Thyroid gland (tissue), 4 donors: ENCODE measurements around the gene GALNT13. TPM values are rescaled to one million over a fixed set of nuclear protein-coding genes. Genes with fewer than 3 reads are reported as not detected.

Source experiments
- DNase-seq, 2 donors: peaks; one replicate each; pipeline ENCODE4 v3.0.0-alpha.2; 2019
- H3K27ac ChIP-seq, 3 donors: fragments of 200-600 bp; sonication (generic); 1 replicate in 2 of 3; 2 replicates in 1 of 3; pipeline ENCODE4 v1.5.1; 2016 to 2019; ENCODE audit warnings: mild to moderate bottlenecking in 1 of 3, moderate library complexity in 1 of 3
- H3K27me3 ChIP-seq: fragments of 200-600 bp; sonication (generic); one replicate; pipeline ENCODE4 v1.5.1; 2019
- H3K36me3 ChIP-seq, 2 donors: fragments of 200-600 bp; sonication (generic); one replicate each; pipeline ENCODE4 v1.5.1; 2016 to 2019
- H3K4me1 ChIP-seq, 2 donors: fragments of 200-600 bp; sonication (generic); one replicate each; pipeline ENCODE4 v1.5.1; 2017 to 2019
- H3K4me3 ChIP-seq, 3 donors: fragments of 200-600 bp; sonication (generic); replicated peaks in 1 of 3; 1 replicate in 2 of 3; 2 replicates in 1 of 3; pipeline ENCODE4 v1.5.1; 2016; ENCODE audit warnings: mild to moderate bottlenecking in 1 of 3
- H3K9me3 ChIP-seq: fragments of 200-600 bp; sonication (generic); one replicate; pipeline ENCODE4 v1.5.1; 2017
- POLR2A ChIP-seq, 2 donors: fragments of 450-650 bp; IDR thresholded peaks; one replicate each; pipeline ENCODE4 v1.6.1; 2017; ENCODE audit warnings: antibody characterized with exemption in 2 of 2, mild to moderate bottlenecking in 2 of 2, moderate library complexity in 1 of 2
- WGBS, 2 donors: methylation state at CpG; one replicate each; pipeline ENCODE4 v1.1.5; 2017; 5-methylcytosine and 5-hydroxymethylcytosine counted together
- intact Hi-C: fragments of 100-400 bp; cut with DNase I; formaldehyde crosslinking; loops from one replicate; pipeline ENCODE4 v1.15.1; 2023
- total RNA-seq, 4 donors: library from RNA; depleted of rRNA; stranded (reverse); fragments of >200 nt; gene quantifications; one replicate each; pipeline ENCODE4 v1.2.3, GENCODE V29; 2016
- TF ChIP-seq, protein P1 (sequence below), 6 experiments: fragments of 200-600 bp in 3 of 6; fragments of 450-650 bp in 3 of 6; sonication (generic) in 3 of 6; IDR thresholded peaks; one replicate each; pipeline ENCODE4 v1.5.1; 2016 to 2019; ENCODE audit warnings: antibody characterized with exemption in 6 of 6, mild to moderate bottlenecking in 2 of 6, inconsistent platforms in 1 of 6, moderate library complexity in 1 of 6

The GALNT13 gene
- total RNA-seq, 4 donors from 2014 or later: 0.13 to 2.3 TPM; not detected in 2

DNA sequence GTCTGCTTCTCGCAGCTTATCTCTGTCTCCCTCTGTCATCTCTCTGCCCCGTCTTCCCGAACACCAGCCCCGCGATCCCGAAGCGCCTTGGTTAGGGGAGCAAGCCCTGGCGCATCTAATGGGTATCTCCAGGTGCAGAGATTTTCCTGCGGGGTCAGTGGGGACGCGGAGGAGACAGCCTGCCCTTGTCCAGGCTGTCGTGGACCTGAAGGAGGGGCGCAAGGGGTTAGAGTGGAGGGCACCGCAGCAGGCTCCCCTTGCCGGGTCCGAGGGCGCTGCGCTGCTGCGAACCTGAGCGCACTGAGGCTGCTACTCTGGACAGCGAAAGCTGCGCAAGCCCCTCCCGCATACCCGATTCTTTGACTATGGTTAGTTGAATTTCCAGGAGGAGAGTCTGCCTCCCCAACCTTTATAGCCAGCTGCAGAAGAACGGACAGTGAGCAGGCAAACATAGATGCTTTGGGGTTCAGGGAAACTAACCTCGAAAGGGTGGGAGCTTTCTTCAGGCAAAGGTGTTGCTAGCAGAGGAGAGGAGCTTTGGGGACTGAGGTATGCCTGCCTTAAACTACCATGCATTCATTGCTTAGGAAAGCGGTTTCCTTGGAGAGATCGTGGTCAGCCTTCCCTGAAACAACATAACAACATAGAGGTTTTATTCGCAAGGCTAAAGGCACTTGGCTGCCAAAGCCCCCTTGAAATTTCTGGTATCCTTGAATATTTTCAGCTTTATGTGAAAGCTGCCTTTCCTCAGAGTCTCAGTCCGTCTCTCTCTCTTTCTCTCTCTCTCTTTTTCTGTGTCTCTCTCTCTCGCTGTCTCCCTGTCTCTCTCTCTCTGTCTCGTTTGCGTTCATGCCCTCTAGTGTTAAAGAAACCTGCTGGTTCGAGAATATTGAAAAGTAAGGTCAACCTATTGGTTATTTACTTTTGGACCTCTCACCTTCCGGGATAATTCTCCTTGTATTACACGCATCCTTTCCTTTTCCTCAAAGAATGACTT is 1.6 kb downstream of the GALNT13 start:
- intact Hi-C loops: no loop called here
- 6 to 7% methylated on average over 23 to 36 of the region's 36 CpGs for WGBS, 2 donors
- no peaks in the 10 kb centered on the region for H3K9me3 ChIP-seq
- H3K4me1 ChIP-seq: no peaks in the 10 kb centered on the region
- no peaks in the 10 kb centered on the region for H3K27me3 ChIP-seq
- TF ChIP-seq, protein P1, sequence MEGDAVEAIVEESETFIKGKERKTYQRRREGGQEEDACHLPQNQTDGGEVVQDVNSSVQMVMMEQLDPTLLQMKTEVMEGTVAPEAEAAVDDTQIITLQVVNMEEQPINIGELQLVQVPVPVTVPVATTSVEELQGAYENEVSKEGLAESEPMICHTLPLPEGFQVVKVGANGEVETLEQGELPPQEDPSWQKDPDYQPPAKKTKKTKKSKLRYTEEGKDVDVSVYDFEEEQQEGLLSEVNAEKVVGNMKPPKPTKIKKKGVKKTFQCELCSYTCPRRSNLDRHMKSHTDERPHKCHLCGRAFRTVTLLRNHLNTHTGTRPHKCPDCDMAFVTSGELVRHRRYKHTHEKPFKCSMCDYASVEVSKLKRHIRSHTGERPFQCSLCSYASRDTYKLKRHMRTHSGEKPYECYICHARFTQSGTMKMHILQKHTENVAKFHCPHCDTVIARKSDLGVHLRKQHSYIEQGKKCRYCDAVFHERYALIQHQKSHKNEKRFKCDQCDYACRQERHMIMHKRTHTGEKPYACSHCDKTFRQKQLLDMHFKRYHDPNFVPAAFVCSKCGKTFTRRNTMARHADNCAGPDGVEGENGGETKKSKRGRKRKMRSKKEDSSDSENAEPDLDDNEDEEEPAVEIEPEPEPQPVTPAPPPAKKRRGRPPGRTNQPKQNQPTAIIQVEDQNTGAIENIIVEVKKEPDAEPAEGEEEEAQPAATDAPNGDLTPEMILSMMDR (IDR thresholded peaks at IDR 0.05): no peak
- no peak for TF ChIP-seq POLR2A (IDR thresholded peaks at IDR 0.05)
- H3K36me3 ChIP-seq: no peaks in the 10 kb centered on the region
- no peak for DNase-seq
- H3K4me3 ChIP-seq: no peak overlapping the region
- H3K27ac ChIP-seq: no peak overlapping the region

DNA sequence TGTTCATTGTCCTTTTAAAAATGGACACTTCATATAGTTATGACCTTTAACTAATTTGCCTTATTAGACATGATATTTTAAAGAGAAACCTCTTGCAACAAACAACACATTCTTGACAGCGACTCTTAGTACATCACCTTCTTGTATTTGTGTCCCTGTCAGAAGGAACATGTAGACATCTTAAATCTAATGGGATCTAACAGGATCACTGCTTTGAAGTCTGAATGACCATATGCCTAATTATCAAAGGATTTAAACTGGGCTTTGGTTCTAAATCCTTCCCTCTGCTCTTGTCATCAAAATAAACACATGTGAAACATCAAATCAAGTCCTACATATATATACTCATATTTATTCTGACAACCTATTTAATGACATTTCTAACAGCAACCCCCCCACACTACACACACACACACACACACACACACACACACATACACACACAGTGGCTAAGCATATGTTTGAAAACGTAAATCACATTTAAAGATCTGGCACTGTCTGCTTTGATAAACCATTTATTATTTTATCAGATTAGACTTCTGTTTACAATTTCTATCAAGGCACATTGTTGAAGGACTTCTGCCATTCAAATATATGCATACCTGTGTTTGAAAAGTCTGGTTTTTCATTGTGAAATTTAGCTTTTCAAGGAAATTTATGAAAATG is 4.2 kb downstream of the GALNT13 start:
- no peaks in the 10 kb centered on the region for H3K9me3 ChIP-seq

DNA sequence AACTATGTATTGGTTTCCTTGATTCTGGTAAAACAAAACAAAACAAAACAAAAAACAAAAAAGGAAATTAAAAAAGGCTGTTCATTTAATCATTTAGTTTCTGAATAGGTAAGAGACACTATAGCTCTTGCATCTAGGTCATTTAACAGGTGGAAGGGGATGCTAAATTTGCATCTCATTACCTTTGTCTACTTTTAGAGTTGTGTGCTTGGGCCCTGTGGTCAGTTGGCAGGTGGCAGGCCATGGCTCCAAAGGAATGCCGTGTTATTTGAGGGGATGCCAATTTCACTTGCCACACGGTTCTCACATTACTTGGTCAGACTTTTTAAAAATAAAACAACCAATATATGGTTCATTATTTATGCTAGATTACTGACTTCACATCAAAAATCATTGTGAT is 9.2 kb downstream of the GALNT13 start:
- 79 to 81% methylated on average over 2 of the region's 2 CpGs for WGBS, 2 donors
- DNase-seq: no peak
- TF ChIP-seq, protein P1 (IDR thresholded peaks at IDR 0.05): no peak
- no peak for TF ChIP-seq POLR2A (IDR thresholded peaks at IDR 0.05)
- Histone ChIP-seq H3K9me3 (no peaks in the 10 kb centered on the region), H3K27me3 (no peaks in the 10 kb centered on the region), H3K27ac (no peak overlapping the region), H3K4me3 (no peak overlapping the region), H3K4me1 (no peaks in the 10 kb centered on the region), H3K36me3 (no peaks in the 10 kb centered on the region)
- intact Hi-C loops: no loop called here

More for the DNA sequence above, 4.2 kb downstream of the GALNT13 start:
- WGBS, 2 donors: 85 to 86% methylated on average over 2 of the region's 2 CpGs
- TF ChIP-seq, protein P1 (IDR thresholded peaks at IDR 0.05): no peak
- no peak for TF ChIP-seq POLR2A (IDR thresholded peaks at IDR 0.05)
- Histone ChIP-seq H3K4me1 (no peaks in the 10 kb centered on the region), H3K27me3 (no peaks in the 10 kb centered on the region), H3K27ac (no peak overlapping the region), H3K4me3 (no peak overlapping the region), H3K36me3 (no peaks in the 10 kb centered on the region)
- DNase-seq: no peak
- intact Hi-C loops: no loop called here

DNA sequence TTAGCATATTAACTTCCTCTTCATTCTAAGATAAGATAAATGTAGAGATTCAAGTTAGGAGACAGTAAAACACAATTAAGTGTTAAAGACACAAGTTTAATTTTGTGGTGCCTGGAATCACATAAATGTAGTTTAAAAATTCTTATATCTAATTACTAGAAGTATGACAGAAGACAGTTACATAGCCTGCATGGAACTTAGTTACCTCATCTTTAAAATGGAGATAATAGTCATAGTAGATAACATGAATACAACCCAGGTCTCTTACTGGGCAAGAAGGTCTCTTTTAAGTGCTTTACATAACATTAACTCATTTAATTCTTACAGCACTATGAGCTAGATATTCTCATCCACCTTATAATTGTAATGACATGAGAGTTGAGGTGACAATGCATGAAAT is 15.1 kb downstream of the GALNT13 start:
- Histone ChIP-seq H3K4me1 (no peaks in the 10 kb centered on the region), H3K4me3 (no peak overlapping the region), H3K27me3 (no peaks in the 10 kb centered on the region), H3K27ac (no peak overlapping the region), H3K36me3 (no peaks in the 10 kb centered on the region), H3K9me3 (no peaks in the 10 kb centered on the region)
- DNase-seq: no peak
- no peak for TF ChIP-seq POLR2A (IDR thresholded peaks at IDR 0.05)
- TF ChIP-seq, protein P1 (IDR thresholded peaks at IDR 0.05): no peak
- intact Hi-C loops: no loop called here

DNA sequence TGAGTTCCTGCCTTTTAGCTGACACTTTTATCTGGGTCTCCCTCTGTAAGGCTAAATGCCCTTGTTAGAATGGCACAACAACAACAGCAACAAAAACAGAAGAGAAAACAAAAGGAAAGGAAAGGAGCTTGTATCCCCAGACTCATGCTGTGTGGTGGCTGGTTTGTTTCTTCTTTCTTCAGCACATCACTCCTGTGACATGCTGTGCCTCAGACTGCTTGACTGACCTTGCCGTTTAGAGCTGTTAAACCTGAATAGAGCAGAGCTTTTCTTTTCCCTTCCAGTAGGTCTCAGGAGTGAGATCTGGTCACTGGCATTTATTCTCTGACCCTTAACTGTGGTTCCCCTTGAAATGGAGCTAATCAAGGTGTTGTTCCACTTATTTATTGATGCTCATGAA is 18.9 kb downstream of the GALNT13 start:
- no peaks in the 10 kb centered on the region for H3K4me1 ChIP-seq
- H3K27me3 ChIP-seq: no peaks in the 10 kb centered on the region
- no peak overlapping the region for H3K27ac ChIP-seq
- TF ChIP-seq, protein P1 (IDR thresholded peaks at IDR 0.05): no peak
- TF ChIP-seq POLR2A (IDR thresholded peaks at IDR 0.05): no peak
- WGBS, 2 donors: 10% methylated on average over 1 of the region's 1 CpG
- DNase-seq: no peak
- H3K4me3 ChIP-seq: no peak overlapping the region
- no peaks in the 10 kb centered on the region for H3K9me3 ChIP-seq
- no peaks in the 10 kb centered on the region for H3K36me3 ChIP-seq
- intact Hi-C loops: no loop called here
